AG09309 (cell line): ENCODE measurements around the gene RWDD2A.

Experiments
- DNase-seq: peaks from one replicate; pipeline ENCODE4 v3.0.0-alpha.2; 2010; ENCODE audit warnings: low read depth
- H3K4me3 ChIP-seq: 2 replicates; pipeline ENCODE4 v1.5.1; 2011; ENCODE audit warnings: mild to moderate bottlenecking, low read depth, low read length, moderate library complexity; ENCODE audit not compliant: control insufficient read depth
- CTCF ChIP-seq: IDR thresholded peaks from 2 replicates; pipeline ENCODE4 v1.5.1; 2011; ENCODE audit warnings: mild to moderate bottlenecking, low read depth, low read length, inconsistent platforms; ENCODE audit not compliant: insufficient read depth, control insufficient read depth; ENCODE audit errors: missing control alignments

The RWDD2A gene

GRCh38 chr6:83167726-83168278 lies 25.4 kb upstream of the RWDD2A start:
- no peak for TF ChIP-seq CTCF
- no peak overlapping the region for H3K4me3 ChIP-seq
- DNase-seq: no peak

DNA sequence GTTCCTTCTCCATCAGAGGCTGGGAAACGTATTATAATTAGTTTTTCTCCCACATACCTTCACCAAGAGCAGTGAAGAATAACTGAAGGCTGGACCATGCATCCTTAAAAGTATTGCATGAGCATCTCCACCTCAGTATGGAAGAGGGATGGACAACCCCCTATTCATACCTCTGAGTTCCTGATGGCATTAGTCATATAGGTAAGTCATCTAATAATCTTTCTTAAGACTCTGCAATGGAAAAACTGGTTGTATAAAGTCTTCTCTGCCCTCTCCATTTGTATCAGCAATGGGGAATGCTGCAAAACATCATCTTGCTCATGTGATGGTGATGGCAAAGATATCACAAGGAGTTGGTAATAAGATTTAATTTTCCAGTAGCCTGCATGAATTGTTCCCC lies 24.6 kb upstream of the RWDD2A start:
- no peak for TF ChIP-seq CTCF
- no peak for DNase-seq
- H3K4me3 ChIP-seq: no peak overlapping the region

DNA sequence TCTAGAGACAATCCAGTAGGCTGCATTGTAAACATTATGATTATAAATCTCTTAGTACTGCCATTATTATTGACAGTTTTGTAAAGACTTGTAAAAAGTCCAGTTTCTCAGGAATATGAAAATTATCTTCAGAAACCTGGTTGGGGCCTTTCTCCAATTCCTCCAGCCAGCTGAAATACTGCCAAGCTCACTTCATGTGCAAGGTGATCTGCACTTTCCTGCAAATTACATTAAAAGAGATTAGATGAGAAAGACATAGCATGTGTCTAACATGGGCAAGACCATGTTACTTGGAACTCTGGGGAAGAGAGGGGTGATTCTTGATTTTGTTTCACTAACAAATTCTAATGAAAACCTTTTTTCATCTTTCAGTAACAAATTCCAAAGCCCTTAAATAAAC lies 24.1 kb upstream of the RWDD2A start:
- TF ChIP-seq CTCF: no peak
- no peak for DNase-seq
- no peak overlapping the region for H3K4me3 ChIP-seq

GRCh38 chr6:83169511-83169910 lies 23.6 kb upstream of the RWDD2A start:
- peak; percentile 10 for DNase-seq
- H3K4me3 ChIP-seq: no peak overlapping the region
- TF ChIP-seq CTCF: no peak

DNA sequence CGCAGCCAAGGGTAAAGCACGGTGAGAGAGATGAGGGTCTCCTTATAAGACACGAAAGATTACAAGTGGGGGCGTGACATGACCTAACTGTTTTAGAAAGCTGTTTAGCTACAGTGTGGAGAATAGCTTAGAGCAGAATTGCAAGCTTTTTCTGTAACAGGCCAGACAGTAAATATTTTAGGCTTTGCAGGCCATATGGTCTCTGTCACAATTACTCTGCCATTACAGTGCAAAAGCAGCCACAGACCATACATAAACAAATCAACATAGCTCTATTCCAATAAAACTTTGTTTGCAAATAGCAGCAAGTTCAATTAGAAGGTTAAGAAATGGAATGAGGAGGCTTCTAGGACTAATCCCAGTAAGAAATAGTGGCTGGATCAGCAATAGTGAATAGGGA lies 16.9 kb upstream of the RWDD2A start:
- no peak for TF ChIP-seq CTCF
- no peak overlapping the region for H3K4me3 ChIP-seq
- DNase-seq: no peak

DNA sequence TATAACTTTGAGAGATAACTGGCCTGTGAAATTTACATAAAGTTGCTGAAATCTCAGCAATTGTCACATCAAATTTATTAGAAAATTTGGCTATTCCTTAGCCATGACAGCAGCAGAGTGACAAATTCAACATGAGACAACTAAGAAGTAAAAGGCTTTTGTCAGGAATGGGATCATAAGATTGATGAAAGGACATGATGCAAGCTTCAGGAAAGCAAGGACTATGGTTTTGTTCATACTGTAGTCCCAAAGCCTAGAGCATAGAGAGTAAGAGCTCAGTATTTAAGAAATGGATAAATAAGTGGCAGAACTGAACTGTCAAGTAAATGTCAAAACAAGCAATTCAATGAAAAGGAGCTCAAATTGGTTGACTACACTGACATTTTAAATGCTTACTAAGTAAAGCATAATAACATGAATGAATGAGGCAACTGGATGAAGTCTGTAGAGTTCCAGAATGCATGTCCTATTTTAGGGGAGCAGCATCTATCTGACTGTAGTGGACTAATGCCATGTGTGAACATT lies 12.7 kb upstream of the RWDD2A start:
- TF ChIP-seq CTCF: no peak

More for the DNA sequence above, 12.7 kb upstream of the RWDD2A start:
- no peak for DNase-seq
- no peak overlapping the region for H3K4me3 ChIP-seq
